Measurements from ENCODE around the gene ATP11A.

GRCh38 chr13:112926993-112927392 is 237.2 kb downstream of the ATP11A start:
- TF ChIP-seq GATA3 (IDR thresholded peaks at IDR 0.05; ENCODE audit: low read depth, low read length) = no peak
- no peak for TF ChIP-seq GATA2 (IDR thresholded peaks at IDR 0.05; ENCODE audit: low read depth, low read length)
